Measurements from ENCODE around the gene GPSM3. TPM values are rescaled to one million over a fixed set of nuclear protein-coding genes. Genes with fewer than 3 reads are reported as not detected.

GPSM3 gene
- total and polyA plus RNA-seq, 2 of the 13 experiments (the other 11 are each of a cell fraction or from before 2014, with no cell fraction given): 0.18 to 6.2 TPM

- H3K27me3 ChIP-seq (ENCODE audit: control insufficient read depth in 1 of 2, insufficient read depth in 2 of 2, low read length in 2 of 2): peaks cover 2 to 24% of the 10 kb centered on the region in 2 experiments; a peak in 4 of 5 replicates
- TF ChIP-seq ZNF256 (CRISPR knock-in tag; conservative IDR thresholded peaks at IDR 0.05): no peak
- no peak for TF ChIP-seq SRSF1 (optimal IDR thresholded peaks at IDR 0.05; ENCODE audit: low read depth, low read length)
- TF ChIP-seq RFX3 (CRISPR knock-in tag; IDR thresholded peaks at IDR 0.05): no peak
- TF ChIP-seq ZHX2 (IDR thresholded peaks at IDR 0.05; ENCODE audit: low read depth): no peak
- no peak for TF ChIP-seq ZHX2 (CRISPR knock-in tag; IDR thresholded peaks at IDR 0.05; ENCODE audit: borderline replicate concordance)
- TF ChIP-seq ZNF713 (CRISPR knock-in tag; IDR thresholded peaks at IDR 0.05): no peak
- TF ChIP-seq RBM22 (optimal IDR thresholded peaks at IDR 0.05; ENCODE audit: low read length): no peak
- no peak for TF ChIP-seq PATZ1 (CRISPR knock-in tag; IDR thresholded peaks at IDR 0.05)
- no peak for TF ChIP-seq RCOR2 (CRISPR knock-in tag; IDR thresholded peaks at IDR 0.05)
- H3K36me3 ChIP-seq (replicated peaks in 1 of 2; ENCODE audit: control insufficient read depth in 1 of 2, insufficient read depth in 2 of 2, low read length in 2 of 2): no peaks in the 10 kb centered on the region
- 34% methylated on average over 3 of the region's 3 CpGs for WGBS (ENCODE audit: low lambda C conversion rate)
- POLR2A ChIA-PET: interaction anchor here (1.1 kb wide), 1 partner anchor 22 kb away, joined by 8 read pairs; the partner anchor contains the start of gene AGPAT1
- no peaks in the 10 kb centered on the region for H3K79me2 ChIP-seq (ENCODE audit: insufficient read depth, low read length)
- H3K4me3 ChIP-seq (replicated peaks in 1 of 3; ENCODE audit: insufficient read depth in 1 of 3, low read depth in 2 of 3, low read length in 3 of 3): no peak overlapping the region
- FAIRE-seq (no peak), DNase-seq (ENCODE audit: low spot score) (no peak), ATAC-seq (no peak)
- H3K9ac ChIP-seq (ENCODE audit: insufficient read depth, low read depth, low read length): no peak overlapping the region
- H3K4me1 ChIP-seq (ENCODE audit: insufficient read depth, low read length): peaks cover 43% of the 10 kb centered on the region
- no peaks in the 10 kb centered on the region for H4K20me1 ChIP-seq (ENCODE audit: insufficient read depth, low read length)
- no peak overlapping the region for H2AFZ ChIP-seq (ENCODE audit: low read length)
- in situ Hi-C loops (cut with HindIII; ENCODE audit: extremely low pct_ligation_motif_present, low pct_unique_long_range_greater_than_20kb) (no loop called here), intact Hi-C loops (cut with micrococcal nuclease; ENCODE audit: unreplicated experiment) (loop anchor here (5.0 kb wide), 2 partner anchors 34 to 81 kb away; no protein-coding TSS in a partner anchor)
- H3K9me3 ChIP-seq (ENCODE audit: low read length): no peaks in the 10 kb centered on the region
- H3K27ac ChIP-seq (ENCODE audit: extremely low read length, insufficient read depth, low read length): no peak overlapping the region
- BruUV-seq (replicated peaks): no TSS peak
- no peak overlapping the region for H3K4me2 ChIP-seq (ENCODE audit: low read depth, low read length)
- CTCF ChIA-PET (ENCODE audit: low intra/inter-chr PET ratio, low total read pairs): no interaction called here
Measured at GRCh38 chr6:32198345-32198696, 5.9 kb upstream of the GPSM3 start.
